NCI-H2196 treated with DMSO at 0.1 percent for 48 hours (cell line): ENCODE data around the gene RACK1.

Experiments used
- DNase-seq: peaks from one replicate; lab custom pipeline; 2025; ENCODE audit not compliant: unreplicated experiment; lab: John Stamatoyannopoulos, UW

Gene RACK1

DNA sequence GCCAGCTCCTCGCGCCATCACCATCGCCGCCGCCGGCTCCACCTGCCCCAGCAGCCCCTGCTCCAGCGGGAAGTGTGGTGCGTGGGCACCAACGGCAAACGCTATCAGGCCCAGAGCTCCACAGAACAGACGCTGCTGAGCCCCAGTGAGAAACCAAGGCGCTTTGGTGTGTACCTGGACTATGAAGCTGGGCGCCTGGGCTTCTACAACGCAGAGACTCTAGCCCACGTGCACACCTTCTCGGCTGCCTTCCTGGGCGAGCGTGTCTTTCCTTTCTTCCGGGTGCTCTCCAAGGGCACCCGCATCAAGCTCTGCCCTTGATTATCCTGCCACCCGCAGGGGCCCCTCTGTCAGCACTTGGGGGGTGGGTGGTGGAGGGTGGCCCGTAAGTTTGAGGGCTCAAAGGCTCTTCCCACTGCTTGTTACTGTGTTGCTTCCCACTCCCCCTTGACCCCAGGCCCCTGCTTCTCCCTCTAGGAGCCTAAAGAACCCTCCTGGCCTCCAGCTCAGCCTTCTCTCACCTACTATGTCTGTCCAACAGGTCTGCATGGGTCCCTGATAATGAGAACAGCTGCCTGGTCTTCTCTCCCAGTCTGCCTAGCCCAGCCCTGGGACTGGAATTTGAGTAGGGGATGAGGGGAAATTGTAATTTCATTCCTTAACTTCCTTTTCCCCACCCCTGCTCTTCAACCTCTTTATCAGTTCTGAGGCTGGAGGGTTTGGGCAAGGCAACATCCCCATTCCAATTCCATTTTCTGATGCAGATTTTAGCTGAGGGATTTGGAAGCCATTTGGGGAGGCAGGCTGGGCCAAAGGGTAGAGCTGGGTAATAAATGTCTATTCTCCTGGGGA, 9.0 kb downstream of the RACK1 start:
- no peak for DNase-seq

DNA sequence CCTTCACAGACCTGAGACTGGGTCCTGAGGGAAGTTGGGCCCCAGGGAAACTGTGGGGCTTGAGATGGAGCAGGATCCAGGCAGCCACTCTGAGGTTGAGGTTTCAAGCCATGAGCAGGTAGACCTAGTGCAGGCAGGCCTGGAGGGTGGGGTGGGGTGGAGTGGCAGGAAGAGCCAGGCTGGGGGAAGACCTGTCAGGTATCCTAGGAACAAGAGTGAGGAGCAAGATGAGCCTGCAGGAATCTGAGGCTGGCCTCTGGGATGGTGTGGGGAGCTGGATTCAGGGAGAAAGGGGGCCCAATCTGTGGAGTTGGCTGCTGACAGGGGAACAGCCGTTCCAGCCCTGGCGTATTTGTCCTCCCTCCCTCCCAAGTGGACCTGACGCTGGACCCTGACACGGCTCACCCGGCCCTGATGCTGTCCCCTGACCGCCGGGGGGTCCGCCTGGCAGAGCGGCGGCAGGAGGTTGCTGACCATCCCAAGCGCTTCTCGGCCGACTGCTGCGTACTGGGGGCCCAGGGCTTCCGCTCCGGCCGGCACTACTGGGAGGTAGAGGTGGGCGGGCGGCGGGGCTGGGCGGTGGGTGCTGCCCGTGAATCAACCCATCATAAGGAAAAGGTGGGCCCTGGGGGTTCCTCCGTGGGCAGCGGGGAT, 9.8 kb downstream of the RACK1 start:
- DNase-seq, result no peak

DNA sequence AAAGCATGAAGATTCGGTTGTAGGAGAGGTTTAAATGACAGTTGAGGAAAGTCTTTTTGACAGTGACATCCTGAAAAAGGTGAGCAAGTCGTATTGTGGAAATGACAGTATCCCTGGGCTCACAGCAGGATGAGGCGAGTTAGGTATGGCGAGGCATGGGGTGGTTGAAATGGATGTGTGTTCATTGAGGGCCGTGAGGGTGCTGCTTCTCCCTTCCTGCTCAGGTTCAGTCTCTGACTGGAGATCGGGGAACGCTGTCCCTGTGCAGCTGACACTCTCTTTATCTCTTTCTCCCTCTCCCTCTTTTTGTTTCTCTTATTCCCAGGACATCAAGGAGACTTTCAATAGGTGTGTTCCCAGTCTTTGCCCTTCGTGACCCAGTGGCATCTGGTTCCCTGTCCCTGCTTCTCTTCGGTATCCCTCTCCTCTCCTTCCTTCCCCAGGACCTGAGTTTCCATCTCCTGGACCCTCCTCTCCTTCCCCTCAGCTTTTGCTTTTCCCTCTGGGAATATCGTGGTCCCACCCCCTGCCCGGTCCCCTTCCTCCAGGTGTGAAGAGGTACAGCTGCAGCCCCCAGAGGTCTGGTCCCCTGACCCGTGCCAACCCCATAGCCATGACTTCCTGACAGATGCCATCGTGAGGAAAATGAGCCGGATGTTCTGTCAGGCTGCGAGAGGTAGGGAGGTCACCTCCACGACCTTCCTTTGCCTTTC, 10.5 kb downstream of the RACK1 start:
- DNase-seq, result no peak

DNA sequence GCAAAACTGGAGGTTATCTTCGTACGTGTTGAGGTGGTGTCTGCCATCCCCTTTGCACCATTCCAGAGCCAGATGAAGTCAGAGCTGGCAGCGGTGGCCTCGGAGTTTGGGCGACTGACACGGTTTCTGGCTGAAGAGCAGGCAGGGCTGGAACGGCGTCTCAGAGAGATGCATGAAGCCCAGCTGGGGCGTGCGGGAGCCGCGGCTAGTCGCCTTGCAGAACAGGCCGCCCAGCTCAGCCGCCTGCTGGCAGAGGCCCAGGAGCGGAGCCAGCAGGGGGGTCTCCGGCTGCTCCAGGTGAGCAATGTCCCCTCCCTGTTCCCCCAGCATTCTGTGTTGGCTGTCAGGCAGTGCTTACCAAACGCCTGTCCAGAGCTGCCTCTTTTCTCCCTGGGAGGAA, 11.1 kb downstream of the RACK1 start:
- no peak for DNase-seq

DNA sequence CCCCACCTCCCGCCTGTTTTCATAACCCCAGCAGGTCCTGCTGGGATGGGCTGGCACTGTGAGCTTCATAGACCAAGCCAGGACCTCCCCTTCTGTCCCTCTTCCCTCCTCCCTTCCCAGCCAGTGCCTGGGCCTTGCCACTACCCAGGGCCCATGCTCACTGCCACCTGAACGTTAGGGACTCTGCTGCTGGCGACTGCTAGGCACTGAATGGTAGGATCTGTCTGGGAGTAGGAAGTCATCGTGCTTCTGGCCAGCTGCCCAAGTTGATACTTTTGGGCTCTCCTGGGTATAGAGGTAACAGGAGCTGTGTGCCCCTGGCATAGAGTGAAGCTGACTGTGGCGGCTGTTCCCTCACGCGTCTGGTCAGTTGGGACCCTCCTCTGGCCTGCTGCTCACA, 12.3 kb downstream of the RACK1 start:
- DNase-seq, result no peak

DNA sequence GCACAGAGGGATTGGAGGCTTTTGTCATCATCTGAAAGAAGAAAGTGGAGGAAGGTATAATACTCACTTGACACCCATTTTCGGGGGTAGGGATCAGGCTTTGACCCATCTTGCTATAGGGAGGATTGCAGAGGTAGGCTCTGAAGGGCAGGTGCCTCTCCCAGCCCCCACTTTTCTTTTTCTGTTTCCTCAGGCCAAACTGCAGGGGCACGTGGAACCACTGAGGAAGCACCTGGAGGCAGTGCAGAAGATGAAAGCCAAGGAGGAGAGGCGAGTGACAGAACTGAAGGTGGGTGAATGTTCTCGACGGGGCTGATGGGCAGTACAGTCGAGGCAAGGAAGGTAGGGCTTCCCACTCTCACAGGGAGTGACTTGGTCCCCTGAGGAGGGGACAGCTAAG, 13.2 kb downstream of the RACK1 start:
- no peak for DNase-seq

DNA sequence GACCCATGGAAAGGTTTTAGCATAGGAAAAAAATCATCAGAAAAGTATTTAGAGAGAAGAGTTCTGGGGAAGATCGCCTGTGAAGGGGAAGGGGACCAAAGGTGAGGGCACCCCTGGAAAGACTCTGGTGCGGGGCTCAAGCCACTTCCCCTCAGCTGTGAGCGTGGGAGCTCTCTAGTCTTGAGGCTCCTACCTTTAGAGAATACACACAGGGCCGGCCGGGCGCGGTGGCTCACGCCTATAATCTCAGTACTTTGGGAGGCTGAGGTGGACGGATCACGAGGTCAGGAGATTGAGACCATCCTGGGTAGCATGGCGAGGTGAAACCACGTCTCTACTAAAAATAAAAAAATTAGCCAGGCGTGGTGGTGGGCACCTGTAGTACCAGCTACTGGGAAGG, 13.7 kb downstream of the RACK1 start:
- DNase-seq, result no peak

DNA sequence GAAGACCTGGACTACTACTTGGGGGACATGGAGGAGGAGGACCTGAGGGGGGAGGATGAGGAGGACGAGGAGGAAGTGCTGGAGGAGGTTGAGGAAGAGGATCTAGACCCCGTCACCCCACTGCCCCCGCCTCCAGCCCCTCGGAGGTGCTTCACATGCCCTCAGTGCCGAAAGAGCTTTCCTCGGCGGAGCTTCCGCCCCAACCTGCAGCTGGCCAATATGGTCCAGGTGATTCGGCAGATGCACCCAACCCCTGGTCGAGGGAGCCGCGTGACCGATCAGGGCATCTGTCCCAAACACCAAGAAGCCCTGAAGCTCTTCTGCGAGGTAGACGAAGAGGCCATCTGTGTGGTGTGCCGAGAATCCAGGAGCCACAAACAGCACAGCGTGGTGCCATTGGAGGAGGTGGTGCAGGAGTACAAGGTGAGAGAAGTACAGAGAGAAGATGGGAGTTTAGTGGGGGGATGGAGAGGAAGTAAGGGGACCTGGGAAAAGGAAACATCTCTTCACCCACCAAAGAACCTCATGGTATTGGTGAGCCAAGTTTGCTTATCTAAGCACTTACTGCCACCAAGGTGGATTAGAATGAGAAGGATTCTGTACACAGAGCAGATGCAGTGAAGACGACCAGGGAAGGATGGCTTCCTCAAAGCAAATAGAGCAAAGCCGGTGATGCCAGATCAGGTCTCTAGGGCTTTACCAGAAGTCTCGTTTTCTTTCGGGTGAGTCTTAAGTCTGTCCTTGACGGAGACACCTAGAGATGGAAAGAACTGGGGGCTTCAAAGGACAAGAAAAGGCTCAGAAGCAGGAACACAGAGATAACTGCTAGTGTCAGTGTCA, 19.1 kb downstream of the RACK1 start:
- no peak for DNase-seq

DNA sequence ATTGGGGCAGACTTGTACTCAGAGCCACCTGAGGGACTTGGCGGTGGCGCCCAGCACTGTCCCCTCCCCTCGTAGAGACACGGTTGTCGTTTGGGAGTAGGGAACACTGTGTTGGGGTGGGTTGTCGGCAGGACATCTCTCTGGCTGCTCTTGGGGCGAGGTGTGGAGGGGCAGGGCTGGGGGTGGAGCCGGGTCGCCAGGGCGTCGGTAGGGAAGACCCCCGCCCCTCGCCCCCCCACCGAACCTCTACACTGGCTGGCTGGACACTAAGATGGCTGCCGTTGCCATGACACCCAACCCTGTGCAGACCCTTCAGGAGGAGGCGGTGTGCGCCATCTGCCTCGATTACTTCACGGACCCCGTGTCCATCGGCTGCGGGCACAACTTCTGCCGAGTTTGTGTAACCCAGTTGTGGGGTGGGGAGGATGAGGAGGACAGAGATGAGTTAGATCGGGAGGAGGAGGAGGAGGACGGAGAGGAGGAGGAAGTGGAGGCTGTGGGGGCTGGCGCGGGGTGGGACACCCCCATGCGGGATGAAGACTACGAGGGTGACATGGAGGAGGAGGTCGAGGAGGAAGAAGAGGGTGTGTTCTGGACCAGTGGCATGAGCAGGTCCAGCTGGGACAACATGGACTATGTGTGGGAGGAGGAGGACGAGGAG, 19.8 kb downstream of the RACK1 start:
- DNase-seq, result no peak

DNA sequence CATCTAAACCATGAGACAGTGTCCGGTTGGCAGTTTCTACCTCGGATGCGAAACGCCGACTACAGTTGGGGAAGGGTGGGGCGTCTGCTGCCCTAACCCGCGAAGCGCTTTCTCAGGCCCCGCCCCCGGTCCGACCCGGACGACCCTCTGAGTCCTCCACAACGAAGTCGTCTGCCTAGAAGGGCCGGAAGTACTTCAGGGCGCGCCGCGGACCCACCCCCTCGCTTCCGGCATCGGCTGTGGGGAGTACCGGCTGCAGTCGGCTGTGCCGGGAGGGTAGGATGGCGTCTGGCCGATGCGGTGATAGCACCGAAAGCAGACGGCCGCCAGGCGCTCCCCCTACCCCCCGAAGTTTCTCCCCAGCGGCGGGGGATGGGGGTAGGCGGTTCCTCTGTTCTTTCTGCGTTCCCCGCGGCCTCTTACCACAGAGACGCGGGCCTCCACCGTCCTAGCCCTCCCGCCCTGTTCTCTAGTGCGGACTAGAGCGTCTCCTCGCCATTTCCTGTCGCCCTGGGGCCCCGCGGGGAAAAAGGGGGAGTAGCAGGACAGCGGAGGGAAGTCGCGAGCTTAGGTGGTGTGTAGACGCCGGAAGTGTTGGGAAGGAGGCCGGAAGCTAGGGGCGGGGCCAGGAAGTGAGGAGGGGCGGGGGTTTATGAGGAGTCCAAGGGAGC, 20.5 kb downstream of the RACK1 start, which contains the start of gene TRIM41:
Gene TRIM41 (plus strand): TSS at position 224 of the 671 bp plus-strand sequence. CDS start 719 bp downstream, outside the sequence.
- DNase-seq, result no peak

DNA sequence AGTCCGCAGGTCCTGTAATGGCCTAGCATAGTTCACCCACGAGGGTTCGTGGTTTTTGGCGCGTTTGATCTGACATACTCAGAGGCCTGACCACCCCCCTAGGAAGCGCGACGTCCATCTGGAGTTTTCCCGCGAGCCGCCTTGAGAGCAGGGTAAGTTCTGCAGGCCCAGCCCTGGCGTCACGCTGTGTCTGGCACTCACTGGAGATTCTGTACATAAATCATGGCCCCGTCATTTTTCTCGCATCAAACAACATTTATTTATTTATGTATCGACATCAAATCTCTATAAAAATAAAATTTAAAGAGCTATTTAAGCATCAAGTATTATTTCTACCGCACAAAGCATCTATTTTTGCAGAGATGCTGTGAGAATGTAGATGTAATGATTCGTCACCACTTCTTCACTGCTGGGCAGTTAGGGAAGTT, 21.1 kb downstream of the RACK1 start:
- DNase-seq, result no peak

DNA sequence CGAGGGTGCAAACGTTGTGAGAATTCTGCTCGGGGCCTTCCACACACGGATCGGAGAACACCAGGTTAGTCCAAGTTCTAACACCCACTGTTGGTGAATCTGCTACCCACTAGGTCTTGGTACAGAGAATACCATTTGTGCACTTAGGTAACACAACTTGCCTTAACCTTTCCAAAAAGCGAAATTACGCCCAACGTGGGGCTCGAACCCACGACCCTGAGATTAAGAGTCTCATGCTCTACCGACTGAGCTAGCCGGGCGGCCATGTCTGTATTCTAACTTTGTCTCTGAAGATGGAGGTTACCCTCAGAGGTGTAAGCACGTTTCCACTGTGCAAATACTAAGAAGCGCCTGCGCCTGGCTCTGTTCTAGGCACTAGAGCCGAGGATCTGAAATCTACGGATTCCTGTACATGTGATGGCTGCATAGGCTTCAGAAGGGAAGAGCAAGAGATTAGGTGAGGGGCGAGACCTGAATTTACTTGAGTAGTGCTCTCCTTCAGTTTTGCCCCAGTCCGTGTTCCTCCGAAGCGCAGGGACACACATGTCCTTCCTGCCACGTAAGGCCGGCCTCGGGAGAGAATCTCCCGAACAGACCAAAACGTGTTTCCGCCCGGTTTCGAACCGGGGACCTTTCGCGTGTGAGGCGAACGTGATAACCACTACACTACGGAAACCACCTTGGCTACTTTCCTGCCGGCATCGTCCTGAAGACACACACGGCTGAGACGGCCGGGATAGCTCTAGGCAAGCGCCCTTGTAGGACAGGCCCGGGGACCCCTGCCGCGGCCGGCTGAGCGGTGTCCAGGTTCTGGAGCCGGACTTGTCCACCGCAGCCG, 21.7 kb downstream of the RACK1 start:
- no peak for DNase-seq

DNA sequence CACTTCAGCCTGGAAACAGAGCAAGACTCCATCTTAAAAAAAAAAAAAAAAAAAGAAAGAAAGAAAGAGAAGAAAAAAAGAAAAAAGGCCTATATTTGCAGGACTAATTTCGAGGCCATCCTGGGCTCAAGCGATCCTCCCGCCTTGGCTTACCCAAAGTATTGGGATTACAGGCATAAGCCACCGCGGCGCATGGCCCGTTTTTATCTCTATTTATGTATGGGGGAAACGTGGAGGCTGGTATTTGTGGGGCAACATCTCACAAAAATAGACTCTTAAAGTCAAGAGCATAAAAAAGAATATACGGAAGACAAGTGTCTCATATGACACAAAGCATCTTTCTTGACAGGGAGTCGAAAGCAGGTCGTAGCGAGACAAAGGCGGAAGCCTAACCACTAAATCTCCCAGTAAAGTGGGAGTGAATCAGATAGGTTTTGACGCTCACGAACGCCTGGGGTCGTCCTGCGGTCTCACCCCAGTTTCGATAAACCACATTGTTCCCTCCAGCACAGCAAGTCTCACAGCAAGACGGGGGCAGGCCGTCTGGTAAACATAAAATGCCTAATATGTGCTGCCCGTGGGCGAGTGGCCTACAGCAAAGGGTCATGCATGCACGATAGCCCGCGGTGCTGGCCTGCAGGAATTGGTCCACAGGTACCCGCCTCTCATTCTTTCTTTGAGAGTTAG, 22.5 kb downstream of the RACK1 start:
- DNase-seq, result no peak

DNA sequence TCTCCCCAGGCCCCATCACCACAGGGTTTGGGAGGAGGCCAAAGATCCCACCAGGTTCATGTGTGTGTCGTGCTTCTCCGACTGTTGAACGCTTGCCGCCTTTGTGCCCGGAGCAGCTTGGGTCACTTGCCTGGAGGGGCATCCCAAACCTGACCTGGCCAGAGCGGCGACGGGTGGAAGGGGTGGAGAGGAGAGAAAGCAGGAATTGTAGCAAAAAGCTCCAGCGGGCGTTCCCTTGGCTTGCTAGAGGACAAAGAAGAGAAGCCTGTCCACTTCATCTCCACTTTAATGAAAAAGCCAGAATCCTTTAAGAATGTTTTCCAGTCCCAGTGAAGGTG, 23.6 kb downstream of the RACK1 start:
- DNase-seq, result no peak

DNA sequence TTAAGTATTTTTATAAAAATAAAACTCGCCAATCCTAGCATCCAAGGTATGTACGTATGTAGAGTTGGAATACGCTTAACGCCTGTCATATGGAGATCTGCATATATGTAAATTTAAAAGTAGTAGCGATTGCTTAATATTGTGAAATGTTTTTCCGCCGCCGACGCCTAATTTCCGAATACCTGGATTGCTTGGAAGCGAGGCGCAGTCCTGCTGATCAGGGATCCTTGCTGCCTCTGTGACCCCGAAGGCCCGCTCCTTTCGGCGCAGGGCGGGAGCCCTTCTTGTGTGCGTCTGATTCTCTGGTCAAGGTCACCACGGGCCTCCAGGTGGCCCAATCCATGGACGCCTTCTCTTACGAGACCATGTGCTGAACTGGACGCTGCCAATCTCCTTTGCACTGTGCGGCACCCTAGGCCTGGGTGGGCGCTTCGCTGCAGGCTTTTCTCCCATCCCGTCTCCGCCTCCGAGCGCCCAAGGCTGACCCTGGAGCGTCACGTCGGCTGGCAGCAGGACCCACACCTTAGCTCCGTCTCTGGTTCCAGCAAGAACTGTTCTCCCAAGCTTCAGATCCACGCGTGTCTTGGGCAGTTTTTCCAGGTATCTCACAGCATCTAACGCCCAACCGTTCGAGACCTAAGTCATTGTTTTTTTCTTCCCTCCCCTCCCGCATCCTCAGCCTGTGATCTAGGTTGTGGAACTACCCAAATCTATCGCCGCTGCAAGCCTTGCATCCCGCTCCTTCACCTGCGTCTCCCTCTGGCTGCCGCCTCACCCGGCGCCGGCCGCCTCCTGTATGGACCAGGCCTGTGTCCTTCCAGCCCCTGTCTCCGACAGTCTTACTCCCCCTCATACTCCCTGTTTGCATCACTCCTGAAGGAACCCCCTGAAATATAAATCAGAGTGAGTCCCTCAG, 24.2 kb downstream of the RACK1 start:
- DNase-seq, result no peak

DNA sequence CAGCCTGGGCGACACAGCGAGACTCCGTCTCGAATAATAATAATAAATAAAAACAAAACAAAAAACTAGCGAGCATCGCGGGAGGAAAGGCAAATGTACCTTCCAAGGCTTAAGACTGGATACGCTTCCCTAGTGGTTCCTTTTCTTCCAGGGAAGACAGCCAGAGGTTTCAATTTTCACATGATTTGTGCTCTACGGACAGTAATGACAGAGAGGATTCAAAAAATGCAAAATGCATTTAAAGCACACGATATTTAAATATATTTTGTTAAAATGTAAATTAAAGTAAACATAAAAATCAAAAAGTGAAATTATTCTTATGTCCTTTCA, 24.9 kb downstream of the RACK1 start:
- no peak for DNase-seq

DNA sequence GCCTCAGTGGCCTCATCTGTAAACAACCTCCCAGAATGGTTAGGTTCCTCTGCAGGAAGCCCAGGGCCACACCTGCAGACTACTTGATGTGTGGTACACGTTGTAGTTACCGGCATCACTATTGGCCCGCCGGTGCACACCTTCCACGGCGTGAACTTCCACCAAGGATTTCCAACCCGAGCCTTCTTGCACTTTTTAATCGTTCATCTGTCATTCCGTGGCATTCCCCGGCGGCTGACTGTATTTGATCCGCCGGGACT, 26.0 kb downstream of the RACK1 start:
- no peak for DNase-seq
